HG03378 (cell line): ENCODE measurements around the gene MEF2A.
"Not testable (repeated sequence)": the region's sequence is repeated elsewhere in the genome, so short reads cannot be mapped to it uniquely, and the experiment has no call there.

Experiments used
- ATAC-seq: cut with Tn5 transposase; IDR thresholded peaks from one replicate; pipeline ENCODE4 v1.9.1; 2021; ENCODE audit warnings: mild to moderate bottlenecking, moderate library complexity; ENCODE audit not compliant: unreplicated experiment

The MEF2A gene

GRCh38 chr15:99565299-99566156, at the start of gene MEF2A:
Gene MEF2A, plus strand, starts transcription at chr15:99565984. Its CDS starts 67,136 bp downstream, at chr15:99633120.
- ATAC-seq: peak; percentile 40

- ATAC-seq: no peak
Measured at GRCh38 chr15:99518191-99518590, 47.6 kb upstream of the MEF2A start.

GRCh38 chr15:99519366-99519765, 46.4 kb upstream of the MEF2A start:
- ATAC-seq: not testable (repeated sequence)

GRCh38 chr15:99522288-99522687, 43.5 kb upstream of the MEF2A start:
- ATAC-seq: peak; percentile 61

GRCh38 chr15:99526176-99526575, 39.6 kb upstream of the MEF2A start:
- ATAC-seq: no peak

GRCh38 chr15:99526671-99527070, 39.1 kb upstream of the MEF2A start:
- ATAC-seq: no peak

GRCh38 chr15:99536422-99537040, 29.3 kb upstream of the MEF2A start:
- ATAC-seq: no peak

- ATAC-seq: no peak
Measured at GRCh38 chr15:99537344-99537743, 28.4 kb upstream of the MEF2A start.

GRCh38 chr15:99538261-99538660, 27.5 kb upstream of the MEF2A start:
- no peak for ATAC-seq

- ATAC-seq: no peak
Measured at GRCh38 chr15:99542828-99543227, 23.0 kb upstream of the MEF2A start.

GRCh38 chr15:99545605-99546004, 20.2 kb upstream of the MEF2A start:
- no peak for ATAC-seq

GRCh38 chr15:99546441-99547100, 19.2 kb upstream of the MEF2A start:
- ATAC-seq: no peak

GRCh38 chr15:99547517-99547916, 18.3 kb upstream of the MEF2A start:
- no peak for ATAC-seq

- ATAC-seq: no peak
Measured at GRCh38 chr15:99550077-99550476, 15.7 kb upstream of the MEF2A start.

GRCh38 chr15:99552111-99552510, 13.7 kb upstream of the MEF2A start:
- no peak for ATAC-seq

GRCh38 chr15:99554880-99555488, 10.8 kb upstream of the MEF2A start:
- no peak for ATAC-seq

GRCh38 chr15:99556011-99556410, 9.8 kb upstream of the MEF2A start:
- ATAC-seq: no peak

GRCh38 chr15:99556578-99556977, 9.2 kb upstream of the MEF2A start:
- ATAC-seq: no peak

GRCh38 chr15:99558084-99558483, 7.7 kb upstream of the MEF2A start:
- no peak for ATAC-seq

GRCh38 chr15:99558571-99558970, 7.2 kb upstream of the MEF2A start:
- ATAC-seq: no peak

- no peak for ATAC-seq
Measured at GRCh38 chr15:99561476-99562230, 4.1 kb upstream of the MEF2A start.
